WI38 (cell line): Measurements from ENCODE around the gene LRIF1.

Experiments
- H3K4me3 ChIP-seq: 2 replicates; pipeline ENCODE4 v1.5.1; 2011; ENCODE audit warnings: low read depth, mild to moderate bottlenecking, control low read depth, low read length
- TF ChIP-seq, protein P1 (sequence below): IDR thresholded peaks from 2 replicates; pipeline ENCODE4 v1.5.1; 2012; ENCODE audit warnings: low read depth, mild to moderate bottlenecking, control low read depth, low read length

The LRIF1 gene

DNA sequence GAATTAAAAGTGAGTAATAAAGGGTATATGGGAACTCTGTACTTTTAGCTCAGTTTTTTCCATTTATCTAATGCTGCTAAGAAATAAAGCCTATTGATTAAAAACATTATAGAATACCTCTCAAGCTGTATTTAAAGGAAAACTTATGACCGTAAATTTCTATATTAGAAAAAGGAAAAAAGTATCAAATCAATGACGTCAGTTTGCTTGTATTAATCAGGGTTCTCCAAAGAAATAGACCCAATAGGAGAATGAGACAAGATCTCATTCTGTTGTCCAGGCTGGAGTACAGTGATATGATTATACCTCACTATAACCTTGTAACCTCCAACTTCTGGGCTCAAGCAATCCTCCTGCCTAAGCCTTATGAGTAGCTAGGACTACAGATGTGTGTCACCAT is 15.4 kb upstream of the LRIF1 start:
- TF ChIP-seq, protein P1, sequence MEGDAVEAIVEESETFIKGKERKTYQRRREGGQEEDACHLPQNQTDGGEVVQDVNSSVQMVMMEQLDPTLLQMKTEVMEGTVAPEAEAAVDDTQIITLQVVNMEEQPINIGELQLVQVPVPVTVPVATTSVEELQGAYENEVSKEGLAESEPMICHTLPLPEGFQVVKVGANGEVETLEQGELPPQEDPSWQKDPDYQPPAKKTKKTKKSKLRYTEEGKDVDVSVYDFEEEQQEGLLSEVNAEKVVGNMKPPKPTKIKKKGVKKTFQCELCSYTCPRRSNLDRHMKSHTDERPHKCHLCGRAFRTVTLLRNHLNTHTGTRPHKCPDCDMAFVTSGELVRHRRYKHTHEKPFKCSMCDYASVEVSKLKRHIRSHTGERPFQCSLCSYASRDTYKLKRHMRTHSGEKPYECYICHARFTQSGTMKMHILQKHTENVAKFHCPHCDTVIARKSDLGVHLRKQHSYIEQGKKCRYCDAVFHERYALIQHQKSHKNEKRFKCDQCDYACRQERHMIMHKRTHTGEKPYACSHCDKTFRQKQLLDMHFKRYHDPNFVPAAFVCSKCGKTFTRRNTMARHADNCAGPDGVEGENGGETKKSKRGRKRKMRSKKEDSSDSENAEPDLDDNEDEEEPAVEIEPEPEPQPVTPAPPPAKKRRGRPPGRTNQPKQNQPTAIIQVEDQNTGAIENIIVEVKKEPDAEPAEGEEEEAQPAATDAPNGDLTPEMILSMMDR, result no peak
- no peak overlapping the region for H3K4me3 ChIP-seq

DNA sequence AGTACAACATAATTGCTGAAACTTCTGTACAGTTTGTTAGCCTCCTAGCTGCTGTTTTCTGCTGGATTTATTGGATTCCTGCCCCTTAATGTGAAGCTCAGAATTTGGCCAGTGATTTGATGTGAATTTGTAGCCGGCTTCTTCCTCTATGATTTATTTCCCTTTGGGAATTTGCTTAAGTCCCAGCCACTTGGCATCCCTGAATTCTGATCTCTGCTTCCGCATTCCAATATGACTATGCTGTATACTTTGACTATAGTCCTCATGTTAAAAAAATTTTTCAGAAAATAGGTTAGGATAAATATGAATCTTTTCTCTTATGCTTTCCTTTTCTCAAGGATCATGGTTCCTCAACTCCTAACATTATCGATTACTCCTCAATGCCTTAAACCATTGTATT is 12.4 kb upstream of the LRIF1 start:
- no peak overlapping the region for H3K4me3 ChIP-seq
- TF ChIP-seq, protein P1, result no peak

DNA sequence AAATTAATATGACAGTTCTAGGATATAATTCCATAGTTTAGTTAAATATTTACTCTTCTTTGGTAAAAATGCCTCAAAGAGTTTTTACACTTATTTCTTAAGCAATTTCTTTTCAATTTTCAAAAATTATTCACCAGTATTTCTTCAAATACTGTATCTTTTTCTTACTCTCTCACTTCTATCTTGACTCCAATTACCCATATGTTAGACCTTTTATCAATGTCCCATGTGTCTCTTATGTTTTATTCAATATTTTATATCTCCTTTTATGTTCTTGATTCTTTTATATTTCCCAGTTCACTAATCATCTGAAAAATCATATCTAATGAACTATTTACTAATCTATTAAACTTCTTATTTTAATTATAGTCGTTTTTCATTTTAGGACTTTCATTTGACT is 11.5 kb upstream of the LRIF1 start:
- TF ChIP-seq, protein P1, result no peak

DNA sequence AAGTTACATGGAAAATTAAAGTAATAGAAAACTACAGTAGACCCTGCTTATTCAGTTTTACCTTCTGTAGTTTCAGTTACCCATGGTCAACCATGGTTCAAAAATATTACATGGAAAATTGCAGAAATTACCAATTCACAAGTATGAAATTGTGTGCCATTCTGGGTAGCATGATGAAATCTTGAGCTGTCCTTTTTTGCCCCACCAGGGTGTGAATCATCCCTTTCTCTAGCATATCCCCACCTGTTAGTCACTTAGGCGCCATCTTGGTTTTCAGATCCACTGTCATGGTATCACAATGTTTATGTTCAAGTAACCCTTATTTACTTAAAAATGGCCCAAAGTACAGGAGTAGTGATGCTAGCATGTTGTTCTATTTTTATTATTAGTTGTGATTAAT is 3.5 kb upstream of the LRIF1 start:
- no peak overlapping the region for H3K4me3 ChIP-seq
- TF ChIP-seq, protein P1, result no peak

More for the DNA sequence above, 11.5 kb upstream of the LRIF1 start:
- H3K4me3 ChIP-seq, result no peak overlapping the region

DNA sequence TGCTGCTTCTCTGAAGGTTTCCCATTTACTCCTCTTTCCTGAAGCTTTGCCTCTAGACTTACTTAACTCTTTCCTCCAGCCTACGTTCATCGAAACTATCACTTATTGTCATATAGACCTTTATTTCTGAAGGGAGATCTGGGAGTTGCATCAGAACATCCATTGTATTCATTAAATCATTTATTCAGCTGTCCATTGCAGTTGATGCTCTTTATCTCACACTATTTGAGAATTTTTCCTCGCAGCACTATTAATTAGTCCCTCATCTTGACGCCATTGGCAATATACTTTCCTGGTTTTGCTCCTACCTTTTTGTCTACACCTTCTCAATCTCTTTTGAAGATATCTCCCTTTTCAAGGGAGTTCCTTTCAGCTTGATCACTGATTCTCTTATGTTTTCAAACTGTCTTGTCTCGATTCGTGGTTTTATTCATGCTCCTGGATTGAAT is 757 bp upstream of the LRIF1 start:
- TF ChIP-seq, protein P1, result no peak
- H3K4me3 ChIP-seq, result peak overlapping the region; percentile 92

DNA sequence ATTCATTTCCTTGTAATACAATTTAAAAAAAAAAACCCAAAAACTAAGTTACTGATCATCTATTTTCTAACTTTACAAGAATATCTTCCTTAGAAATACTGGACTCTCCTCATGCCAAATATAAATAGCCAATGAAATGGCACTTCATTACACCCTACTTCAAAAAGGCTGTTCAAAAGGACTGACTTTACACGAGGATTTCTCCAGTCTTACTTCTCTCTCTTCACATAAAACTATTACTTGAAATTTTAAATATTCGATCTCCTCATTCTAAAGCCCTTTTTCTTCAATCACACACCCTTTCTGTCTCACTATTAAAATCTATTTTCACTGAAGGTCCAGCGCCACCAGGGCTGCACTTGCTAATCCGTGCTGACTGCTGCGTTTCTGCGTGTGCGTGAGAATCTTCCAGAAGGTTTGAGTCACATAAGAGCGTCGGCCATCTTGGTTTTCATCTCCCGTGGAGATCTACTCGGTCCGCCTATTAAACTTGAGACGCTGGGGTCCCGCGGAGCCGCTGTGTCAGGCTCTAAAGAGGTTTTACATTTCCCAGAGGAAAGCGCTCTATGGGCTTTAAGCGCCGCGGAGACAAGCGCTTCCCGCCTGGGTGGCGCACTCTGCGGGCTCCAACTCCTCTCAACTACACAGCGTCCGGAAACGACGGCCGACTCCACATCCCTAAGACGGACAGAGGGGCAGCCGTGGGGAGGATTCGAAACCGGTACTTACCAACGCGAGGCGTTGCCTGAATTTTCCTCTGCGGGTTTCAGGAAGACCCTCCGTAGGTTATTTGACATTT is 631 bp downstream of the LRIF1 start:
- TF ChIP-seq, protein P1, result no peak
- H3K4me3 ChIP-seq, result peak overlapping the region; percentile 92

DNA sequence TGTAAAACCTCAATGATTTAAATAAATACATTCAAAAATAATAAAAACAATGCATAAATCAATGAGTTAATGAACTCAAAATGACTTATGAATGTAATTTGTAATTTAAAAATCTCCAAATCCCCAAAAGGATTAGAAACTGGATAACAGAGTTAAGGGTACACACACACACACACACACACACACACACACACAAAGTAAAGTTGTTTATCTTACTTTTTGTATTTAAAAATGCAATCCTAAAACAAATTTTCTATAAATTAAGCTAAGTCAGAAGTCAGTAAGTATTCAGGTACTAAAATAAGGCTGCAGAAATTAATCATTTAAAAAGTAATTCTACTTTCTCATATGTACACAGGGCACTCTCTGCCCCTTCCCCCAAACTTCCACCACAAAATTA is 1.8 kb downstream of the LRIF1 start:
- TF ChIP-seq, protein P1, result no peak
- H3K4me3 ChIP-seq, result no peak overlapping the region; the same call in 1 of the 2 replicates
